Colonic mucosa (tissue), 4 donors: ENCODE measurements around the gene RFX1. TPM values are rescaled to one million over a fixed set of nuclear protein-coding genes. Genes with fewer than 3 reads are reported as not detected.
A peak's percentile ranks its signal among the peaks of the same experiment; 100 is the strongest.
"Not testable (repeated sequence)": the region's sequence is repeated elsewhere in the genome, so short reads cannot be mapped to it uniquely, and the experiment has no call there.

ENCODE experiments used
- DNase-seq: peaks from one replicate; pipeline ENCODE4 v3.0.0-alpha.2; 2020
- H3K27ac ChIP-seq: fragments of 200-600 bp; one replicate; pipeline ENCODE4 v1.8.0; 2021
- H3K27me3 ChIP-seq: fragments of 200-600 bp; one replicate; pipeline ENCODE4 v1.8.0; 2021
- H3K36me3 ChIP-seq: fragments of 200-600 bp; one replicate; pipeline ENCODE4 v1.8.0; 2021
- H3K4me1 ChIP-seq: fragments of 200-600 bp; one replicate; pipeline ENCODE4 v1.8.0; 2021; ENCODE audit warnings: mild to moderate bottlenecking
- H3K4me3 ChIP-seq: fragments of 200-600 bp; one replicate; pipeline ENCODE4 v1.8.0; 2021
- H3K9ac ChIP-seq, 2 donors: one replicate each; pipeline ENCODE4 v1.7.0; 2013; ENCODE audit warnings: control low read depth in 2 of 2, low read depth in 2 of 2, low read length in 2 of 2
- H3K9me3 ChIP-seq: fragments of 200-600 bp; one replicate; pipeline ENCODE4 v1.8.0; 2021
- CTCF ChIP-seq: fragments of 200-600 bp; IDR thresholded peaks from one replicate; pipeline ENCODE4 v1.8.0; 2022; ENCODE audit warnings: antibody characterized with exemption, mild to moderate bottlenecking
- intact Hi-C: fragments of 100-400 bp; cut with DNase I; formaldehyde crosslinking; loops from one replicate; pipeline ENCODE4 v1.14.1; 2022
- total RNA-seq, 2 donors: library from RNA; stranded (reverse); fragmentation: NEBNext Ultra II Directional in 1 of 2; extraction: Animal tissue kit (Norgen Biotek cat#: 25700) in 1 of 2; gene quantifications; one replicate each; pipeline ENCODE4 v1.2.1, GENCODE V29; 2021
- donor health status: healthy.
- donor health status: DM: no; HTN: no; CAD: no.
- donor health status: DM: no; HTN: no; CAD: no.

RFX1 gene
- total RNA-seq, 2 donors from 2014 or later, result 13.1 to 20.9 TPM

GRCh38 chr19:14023404-14024235 lies 17.5 kb upstream of the RFX1 start:
- DNase-seq, result peak; percentile 72
- Histone ChIP-seq H3K27me3 (no peaks in the 10 kb centered on the region), H3K9me3 (no peaks in the 10 kb centered on the region), H3K4me1 (no peaks in the 10 kb centered on the region), H3K4me3 (no peak overlapping the region), H3K27ac (peak overlapping the region; percentile 23), H3K9ac (no peak overlapping the region), H3K36me3 (no peaks in the 10 kb centered on the region)
- intact Hi-C loops, result no loop called here
- TF ChIP-seq CTCF, result peak; percentile 41

GRCh38 chr19:14022469-14022868 lies 16.3 kb upstream of the RFX1 start:
- H3K27ac ChIP-seq, result no peak overlapping the region
- no peaks in the 10 kb centered on the region for H3K36me3 ChIP-seq
- no peak overlapping the region for H3K9ac ChIP-seq
- H3K4me1 ChIP-seq, result no peaks in the 10 kb centered on the region
- intact Hi-C loops, result no loop called here
- DNase-seq, result no peak
- H3K9me3 ChIP-seq, result no peaks in the 10 kb centered on the region
- no peak overlapping the region for H3K4me3 ChIP-seq
- no peaks in the 10 kb centered on the region for H3K27me3 ChIP-seq
- no peak for TF ChIP-seq CTCF

GRCh38 chr19:14021474-14021873 lies 15.4 kb upstream of the RFX1 start:
- intact Hi-C loops, result no loop called here
- H3K4me1 ChIP-seq, result no peaks in the 10 kb centered on the region
- no peak for TF ChIP-seq CTCF
- H3K9ac ChIP-seq, result no peak overlapping the region
- H3K9me3 ChIP-seq, result no peaks in the 10 kb centered on the region
- H3K27ac ChIP-seq, result no peak overlapping the region
- no peaks in the 10 kb centered on the region for H3K27me3 ChIP-seq
- H3K4me3 ChIP-seq, result no peak overlapping the region
- no peak for DNase-seq
- H3K36me3 ChIP-seq, result no peaks in the 10 kb centered on the region

GRCh38 chr19:14019739-14020138 lies 13.6 kb upstream of the RFX1 start:
- H3K27me3 ChIP-seq, intact Hi-C loops, H3K9me3 ChIP-seq, DNase-seq, H3K36me3 ChIP-seq, H3K27ac ChIP-seq, H3K9ac ChIP-seq, H3K4me3 ChIP-seq, H3K4me1 ChIP-seq: not testable (repeated sequence)

- Histone ChIP-seq H3K9ac (no peak overlapping the region), H3K36me3 (no peaks in the 10 kb centered on the region), H3K9me3 (no peaks in the 10 kb centered on the region), H3K4me1 (no peaks in the 10 kb centered on the region), H3K27ac (no peak overlapping the region), H3K27me3 (no peaks in the 10 kb centered on the region), H3K4me3 (no peak overlapping the region)
- no peak for DNase-seq
- no peak for TF ChIP-seq CTCF
- intact Hi-C loops, result no loop called here
Observed at GRCh38 chr19:14019100-14019499, 13.0 kb upstream of the RFX1 start.

- Histone ChIP-seq H3K4me1 (no peaks in the 10 kb centered on the region), H3K27ac (no peak overlapping the region), H3K9ac (no peak overlapping the region), H3K27me3 (no peaks in the 10 kb centered on the region), H3K36me3 (no peaks in the 10 kb centered on the region), H3K9me3 (no peaks in the 10 kb centered on the region), H3K4me3 (no peak overlapping the region)
- intact Hi-C loops, result no loop called here
- no peak for TF ChIP-seq CTCF
- DNase-seq, result no peak
Observed at GRCh38 chr19:14015524-14016035, 9.5 kb upstream of the RFX1 start.
